Fibroblast of peridontal ligament (primary cell): ENCODE measurements around the gene TMEM240.
"Not testable (repeated sequence)": the region's sequence is repeated elsewhere in the genome, so short reads cannot be mapped to it uniquely, and the experiment has no call there.

Experiments
- DNase-seq: peaks from one replicate; pipeline ENCODE4 v3.0.0-alpha.2; 2010; ENCODE audit errors: extremely low read depth

Gene TMEM240

GRCh38 chr1:1524750-1525383 lies 15.6 kb downstream of the TMEM240 start:
- DNase-seq: not testable (repeated sequence)

DNA sequence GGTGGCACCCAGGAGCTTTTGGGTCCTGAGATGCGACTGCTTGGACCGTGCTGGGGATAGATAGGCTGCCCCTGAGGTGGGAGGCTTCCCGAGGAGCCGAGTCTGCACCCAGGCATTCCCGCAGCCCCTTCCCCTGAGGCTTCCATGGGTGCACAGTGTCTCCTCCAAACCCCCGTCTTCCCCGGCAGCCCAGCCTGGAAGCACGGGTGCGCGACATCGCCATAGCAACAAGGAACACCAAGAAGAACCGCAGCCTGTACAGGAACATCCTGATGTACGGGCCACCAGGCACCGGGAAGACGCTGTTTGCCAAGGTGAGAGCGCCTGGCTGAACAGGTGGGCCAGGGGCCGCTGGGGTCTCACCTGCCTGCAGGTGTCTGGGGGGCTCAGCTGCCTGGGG lies 16.8 kb downstream of the TMEM240 start:
- not testable (repeated sequence) for DNase-seq

- not testable (repeated sequence) for DNase-seq
These were observed 17.2 kb downstream of the TMEM240 start for GRCh38 chr1:1523226-1523625.

DNA sequence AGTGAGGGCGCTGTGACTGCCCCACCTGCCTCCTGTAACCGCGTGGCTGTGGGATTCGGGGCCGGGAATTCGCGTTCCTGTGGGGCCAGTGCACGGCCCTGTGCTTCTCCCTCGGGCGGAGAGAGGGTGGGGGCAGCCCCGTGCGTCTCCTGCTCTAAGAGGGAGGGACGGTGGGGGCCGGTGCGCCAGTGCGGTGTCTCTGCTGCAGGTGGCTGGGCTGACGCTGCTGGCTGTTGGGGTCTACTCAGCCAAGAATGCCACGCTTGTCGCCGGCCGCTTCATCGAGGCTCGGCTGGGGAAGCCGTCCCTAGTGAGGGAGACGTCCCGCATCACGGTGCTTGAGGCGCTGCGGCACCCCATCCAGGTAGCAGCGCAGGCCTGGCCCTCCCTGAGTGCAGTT lies 17.9 kb downstream of the TMEM240 start:
- not testable (repeated sequence) for DNase-seq

GRCh38 chr1:1521331-1521730 lies 19.1 kb downstream of the TMEM240 start:
- DNase-seq: no peak

GRCh38 chr1:1519805-1520505 lies 20.5 kb downstream of the TMEM240 start:
- DNase-seq: not testable (repeated sequence)

- not testable (repeated sequence) for DNase-seq
These were observed 21.8 kb downstream of the TMEM240 start for GRCh38 chr1:1518621-1519007.

GRCh38 chr1:1517973-1518620 lies 22.3 kb downstream of the TMEM240 start:
- no peak for DNase-seq

DNA sequence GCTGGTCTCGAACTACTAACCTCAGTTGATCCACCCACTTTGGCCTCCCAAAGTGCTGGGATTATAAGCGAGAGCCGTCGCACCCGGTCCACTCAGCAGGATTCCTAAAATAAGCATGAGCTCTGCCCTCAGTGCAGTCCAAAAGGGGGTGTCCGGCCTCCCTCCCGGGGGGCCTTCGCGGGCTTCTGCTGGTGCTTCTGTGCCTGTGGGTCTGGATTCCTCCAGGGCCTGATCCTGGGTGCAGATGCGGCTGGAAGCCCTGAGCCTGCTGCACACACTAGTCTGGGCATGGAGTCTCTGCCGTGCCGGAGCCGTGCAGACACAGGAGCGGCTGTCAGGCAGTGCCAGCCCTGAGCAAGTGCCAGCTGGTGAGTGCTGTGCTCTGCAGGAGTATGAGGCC lies 23.5 kb downstream of the TMEM240 start:
- not testable (repeated sequence) for DNase-seq

GRCh38 chr1:1514376-1514775 lies 26.0 kb downstream of the TMEM240 start:
- not testable (repeated sequence) for DNase-seq

DNA sequence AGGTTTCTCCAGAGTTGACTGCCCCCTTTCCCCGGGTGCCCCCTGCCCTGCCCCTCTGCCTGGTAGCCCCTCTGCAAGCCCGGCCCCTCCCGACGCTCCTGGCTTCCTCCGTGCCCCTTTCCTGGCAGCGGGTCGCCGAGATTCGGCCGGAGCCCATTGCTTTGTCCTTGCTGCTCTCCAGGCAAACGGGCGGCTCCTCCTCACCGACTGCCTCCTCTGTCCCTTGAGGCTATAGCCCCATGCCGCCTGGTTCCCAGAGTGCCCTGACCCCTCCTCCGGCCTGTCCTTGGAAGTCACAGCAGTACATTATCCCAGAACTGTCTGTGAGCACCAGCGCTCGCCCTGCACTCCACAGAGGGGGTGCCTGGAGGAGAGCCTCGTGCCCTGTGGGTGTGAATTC lies 26.7 kb downstream of the TMEM240 start:
- not testable (repeated sequence) for DNase-seq

DNA sequence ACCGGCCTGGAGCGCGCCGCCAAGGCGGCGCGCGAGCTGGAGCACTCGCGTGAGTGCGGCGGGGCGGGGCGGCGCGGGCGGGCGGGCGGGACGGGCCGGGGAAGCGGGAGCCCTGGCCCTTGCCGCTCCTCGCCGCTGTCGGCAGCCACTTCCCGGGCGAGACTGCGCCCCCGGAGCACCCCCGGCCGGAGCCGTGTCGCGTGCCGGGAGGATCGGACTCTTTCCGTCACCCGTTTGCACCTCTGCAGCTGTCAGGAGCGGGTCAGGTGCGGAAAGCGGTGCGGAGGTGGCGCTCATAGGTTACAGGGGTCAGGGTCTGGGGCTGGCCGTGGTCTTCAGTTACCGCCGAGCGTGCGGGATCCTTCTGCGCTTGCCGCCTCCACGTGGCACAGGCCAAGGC lies 28.0 kb downstream of the TMEM240 start:
- DNase-seq: not testable (repeated sequence)

- peak; percentile 97 for DNase-seq
These were observed 28.7 kb downstream of the TMEM240 start, which contains the start of gene ATAD3A for GRCh38 chr1:1511533-1512285. TSS of gene ATAD3A (plus strand) at chr1:1512162. CDS start at chr1:1512269, 107 bp downstream.

DNA sequence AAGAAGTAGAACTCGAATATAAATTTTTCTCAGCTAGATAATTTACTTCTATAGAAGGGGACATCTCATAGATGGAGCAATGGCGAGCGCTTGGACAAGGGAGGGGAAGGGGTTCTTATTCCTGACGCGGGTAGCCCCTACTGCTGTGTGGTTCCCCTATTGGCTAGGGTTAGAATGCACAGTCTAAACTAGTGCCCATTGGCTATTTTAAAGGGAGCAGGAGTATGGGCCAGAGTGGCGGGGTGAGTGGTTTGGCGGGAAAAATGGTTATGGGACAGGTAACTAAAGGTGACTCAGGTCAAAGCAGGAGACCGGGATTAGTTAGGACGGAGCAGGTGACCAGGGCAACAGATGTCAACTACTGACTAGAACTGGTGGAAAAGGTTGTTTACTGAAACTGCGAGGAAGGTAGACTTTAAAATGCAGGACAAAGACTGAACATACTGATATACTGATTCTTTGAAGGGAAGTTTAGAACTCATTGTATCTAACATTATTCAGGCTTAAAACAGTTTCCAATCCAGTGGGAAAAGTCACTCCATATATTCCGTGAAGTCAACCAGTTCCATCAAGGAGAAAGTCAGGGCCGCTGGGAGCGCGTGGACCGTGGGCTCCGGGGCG lies 29.4 kb downstream of the TMEM240 start:
- DNase-seq: peak; percentile 17

DNA sequence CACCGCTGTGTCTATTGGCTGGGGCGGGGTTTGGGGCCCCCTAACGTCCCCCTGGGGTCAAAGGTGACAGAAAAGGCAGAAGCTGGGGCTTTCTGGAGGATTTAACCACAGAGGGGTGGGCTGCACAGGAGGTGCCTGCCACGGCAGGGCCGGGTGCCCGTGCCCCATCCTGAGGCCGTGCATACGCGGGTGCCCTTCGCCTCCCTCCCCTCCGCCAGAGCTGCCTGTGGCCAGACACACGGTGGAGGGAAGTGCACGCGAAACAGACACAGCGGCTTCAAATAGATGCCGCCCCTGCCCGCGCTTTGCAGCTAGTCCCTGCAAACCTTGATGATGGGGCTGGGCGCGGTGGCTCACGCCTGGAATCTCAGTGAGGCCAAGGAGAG lies 31.0 kb downstream of the TMEM240 start:
- DNase-seq: not testable (repeated sequence)

DNA sequence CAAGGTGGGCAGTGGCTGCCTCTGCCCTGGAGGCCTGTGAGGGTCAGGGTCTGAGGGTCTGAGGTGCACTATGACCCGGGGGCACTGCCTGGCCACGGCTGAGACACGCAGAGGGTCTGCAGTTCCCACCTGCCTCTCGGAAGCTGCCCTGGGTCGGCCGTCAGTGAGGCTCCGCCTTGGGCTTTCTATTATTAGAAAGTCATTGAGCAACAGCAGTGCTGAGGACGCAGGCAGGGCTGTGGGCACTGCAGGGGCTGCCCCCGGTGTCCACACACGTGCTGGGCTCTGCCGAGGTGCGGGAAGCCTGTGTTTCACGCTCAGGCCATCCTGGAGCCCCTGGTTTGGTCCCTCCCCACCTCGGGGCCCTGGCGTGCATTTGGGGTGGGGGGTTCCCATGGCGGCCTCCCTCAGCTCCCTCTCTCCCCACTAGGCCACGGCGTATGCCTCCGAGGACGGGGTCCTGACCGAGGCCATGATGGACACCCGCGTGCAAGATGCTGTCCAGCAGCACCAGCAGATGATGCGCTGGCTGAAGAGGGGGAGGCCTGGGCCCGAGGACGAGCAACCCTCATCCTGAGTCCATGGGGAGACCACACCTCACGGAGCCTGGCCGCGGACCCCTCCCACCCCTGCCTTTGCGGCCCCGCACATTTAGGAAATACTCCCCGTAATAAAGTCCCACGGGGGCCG lies 31.5 kb downstream of the TMEM240 start:
- not testable (repeated sequence) for DNase-seq

GRCh38 chr1:1507305-1507704 lies 33.1 kb downstream of the TMEM240 start:
- no peak for DNase-seq

- not testable (repeated sequence) for DNase-seq
These were observed 34.6 kb downstream of the TMEM240 start for GRCh38 chr1:1505801-1506200.

- not testable (repeated sequence) for DNase-seq
These were observed 35.0 kb downstream of the TMEM240 start for GRCh38 chr1:1505366-1505798.

DNA sequence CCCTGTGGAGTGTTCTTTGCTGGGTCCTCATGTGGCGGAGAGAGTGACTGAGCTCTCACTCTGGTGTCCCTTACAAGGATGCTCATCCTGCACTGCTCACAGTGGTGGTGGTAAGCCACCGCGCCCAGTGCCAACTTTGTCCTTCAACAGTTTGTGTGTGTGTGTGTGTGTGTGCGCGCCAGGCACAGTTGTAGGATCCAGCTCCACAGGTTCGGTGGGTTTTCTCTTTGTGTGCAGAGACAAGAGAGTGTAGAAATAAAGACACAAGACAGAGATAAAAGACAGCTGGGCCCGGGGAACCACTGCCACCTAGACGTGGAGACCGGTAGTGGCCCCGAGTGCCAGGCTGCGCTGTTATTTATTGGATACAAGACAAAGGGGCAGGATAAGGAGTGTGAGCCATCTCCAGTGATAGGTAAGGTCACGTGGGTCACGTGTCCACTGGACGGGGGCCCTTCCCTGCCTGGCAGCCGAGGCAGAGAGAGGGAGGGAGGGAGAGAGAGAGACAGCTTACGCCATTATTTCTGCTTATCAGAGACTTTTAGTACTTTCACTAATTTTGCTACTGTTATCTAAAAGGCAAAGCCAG lies 35.6 kb downstream of the TMEM240 start:
- DNase-seq: peak; percentile 55
